Fibroblast of skin of abdomen (primary cell): ENCODE results near the gene KDM8.
A peak's percentile ranks its signal among the peaks of the same experiment; 100 is the strongest.
"Not testable (repeated sequence)": the region's sequence is repeated elsewhere in the genome, so short reads cannot be mapped to it uniquely, and the experiment has no call there.

ENCODE experiments used
- DNase-seq: peaks from one replicate; pipeline ENCODE4 v3.0.0-alpha.2; 2013

Gene KDM8

GRCh38 chr16:27191352-27191924, 11.9 kb upstream of the KDM8 start:
- no peak for DNase-seq

- DNase-seq = no peak
Measured at GRCh38 chr16:27193300-27193990, 9.9 kb upstream of the KDM8 start.

GRCh38 chr16:27195076-27195741, 8.1 kb upstream of the KDM8 start:
- DNase-seq = no peak

GRCh38 chr16:27195941-27196595, 7.3 kb upstream of the KDM8 start:
- DNase-seq = no peak

- no peak for DNase-seq
Measured at GRCh38 chr16:27197004-27197403, 6.3 kb upstream of the KDM8 start.

GRCh38 chr16:27198451-27199234, 4.7 kb upstream of the KDM8 start:
- DNase-seq = no peak

GRCh38 chr16:27199235-27199586, 4.1 kb upstream of the KDM8 start:
- DNase-seq = no peak

GRCh38 chr16:27199736-27200135, 3.6 kb upstream of the KDM8 start:
- DNase-seq = peak; percentile 17

GRCh38 chr16:27200914-27201313, 2.4 kb upstream of the KDM8 start:
- not testable (repeated sequence) for DNase-seq

- peak; percentile 94 for DNase-seq
Measured at GRCh38 chr16:27202923-27203506, 311 bp upstream of the KDM8 start.

- no peak for DNase-seq
Measured at GRCh38 chr16:27204312-27204915, 1.1 kb downstream of the KDM8 start.

- no peak for DNase-seq
Measured at GRCh38 chr16:27205423-27206065, 2.2 kb downstream of the KDM8 start.

- not testable (repeated sequence) for DNase-seq
Measured at GRCh38 chr16:27207121-27207520, 3.8 kb downstream of the KDM8 start.

- no peak for DNase-seq
Measured at GRCh38 chr16:27208081-27208680, 4.9 kb downstream of the KDM8 start.

- DNase-seq = no peak
Measured at GRCh38 chr16:27208796-27209195, 5.5 kb downstream of the KDM8 start.

GRCh38 chr16:27209591-27209990, 6.3 kb downstream of the KDM8 start:
- no peak for DNase-seq

- no peak for DNase-seq
Measured at GRCh38 chr16:27210174-27210573, 6.8 kb downstream of the KDM8 start.

GRCh38 chr16:27211026-27211425, 7.7 kb downstream of the KDM8 start:
- no peak for DNase-seq

- no peak for DNase-seq
Measured at GRCh38 chr16:27214084-27214961, 11.0 kb downstream of the KDM8 start.

- DNase-seq = no peak
Measured at GRCh38 chr16:27215660-27216059, 12.3 kb downstream of the KDM8 start.
